ENCODE measurements around the gene AAK1. TPM values are rescaled to one million over a fixed set of nuclear protein-coding genes. Genes with fewer than 3 reads are reported as not detected.

The AAK1 gene
- polyA plus RNA-seq, 1 of the 3 experiments (the other 2 are of a cell fraction): 13.4 TPM

DNA sequence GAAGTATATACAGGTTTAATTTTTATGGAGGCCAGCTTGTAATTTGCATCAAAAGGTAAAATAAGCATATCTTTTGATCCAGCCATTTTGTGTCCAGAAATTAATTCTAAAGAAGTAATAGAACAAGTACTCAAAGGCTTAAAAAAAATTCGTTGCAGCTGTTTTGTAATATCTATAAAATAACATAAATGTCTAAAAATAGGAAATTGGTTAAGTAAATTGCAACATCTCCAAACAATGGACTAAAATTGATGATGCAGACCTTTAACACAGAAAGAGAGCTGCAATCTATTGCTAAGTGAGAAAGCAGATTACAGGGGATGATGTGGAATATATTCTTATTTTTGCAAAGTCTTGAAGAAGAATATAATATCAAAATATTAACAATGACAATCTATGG, 19.4 kb downstream of the AAK1 start:
- Histone ChIP-seq H3K79me2 (ENCODE audit: insufficient read depth) (peaks cover 99% of the 10 kb centered on the region), H3K9me2 (no peaks in the 10 kb centered on the region), H3K36me3 (replicated peaks in 1 of 2; ENCODE audit: control insufficient read depth in 1 of 2, insufficient read depth in 2 of 2, low read length in 1 of 2) (no peaks in the 10 kb centered on the region), H3F3A (replicated peaks; ENCODE audit: insufficient read depth) (no peaks in the 10 kb centered on the region), H4K20me1 (ENCODE audit: insufficient read depth) (peaks cover 92% of the 10 kb centered on the region), H3K27ac (ENCODE audit: low read depth in 2 of 2, low read length in 1 of 2) (no peak overlapping the region), H3K9me3 (no peaks in the 10 kb centered on the region), H2AFZ (ENCODE audit: low read depth) (no peak overlapping the region), H3K27me3 (ENCODE audit: insufficient read depth) (no peaks in the 10 kb centered on the region), H3K4me2 (no peak overlapping the region), H3K9ac (no peak overlapping the region), H3K4me3 (ENCODE audit: low read depth in 2 of 2, low read length in 1 of 2) (no peak overlapping the region), H3K4me1 (ENCODE audit: control insufficient read depth in 1 of 2, insufficient read depth in 2 of 2, low read depth in 1 of 2, low read length in 1 of 2) (peaks cover 0 to 5% of the 10 kb centered on the region in 2 experiments; a peak in 2 of 4 replicates)
- 80% methylated on average over 1 of the region's 1 CpG for WGBS (ENCODE audit: low lambda C conversion rate)
- TF ChIP-seq RXRA (IDR thresholded peaks at IDR 0.05; ENCODE audit: borderline replicate concordance, low read depth) (no peak), FOXM1 (IDR thresholded peaks at IDR 0.05; ENCODE audit: low read depth) (no peak), NFIC (IDR thresholded peaks at IDR 0.05; ENCODE audit: borderline replicate concordance) (no peak)
- TF ChIP-seq, protein P1, sequence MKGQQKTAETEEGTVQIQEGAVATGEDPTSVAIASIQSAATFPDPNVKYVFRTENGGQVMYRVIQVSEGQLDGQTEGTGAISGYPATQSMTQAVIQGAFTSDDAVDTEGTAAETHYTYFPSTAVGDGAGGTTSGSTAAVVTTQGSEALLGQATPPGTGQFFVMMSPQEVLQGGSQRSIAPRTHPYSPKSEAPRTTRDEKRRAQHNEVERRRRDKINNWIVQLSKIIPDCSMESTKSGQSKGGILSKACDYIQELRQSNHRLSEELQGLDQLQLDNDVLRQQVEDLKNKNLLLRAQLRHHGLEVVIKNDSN (IDR thresholded peaks at IDR 0.05; ENCODE audit: borderline replicate concordance, low read depth): no peak
- TF ChIP-seq, protein P2, sequence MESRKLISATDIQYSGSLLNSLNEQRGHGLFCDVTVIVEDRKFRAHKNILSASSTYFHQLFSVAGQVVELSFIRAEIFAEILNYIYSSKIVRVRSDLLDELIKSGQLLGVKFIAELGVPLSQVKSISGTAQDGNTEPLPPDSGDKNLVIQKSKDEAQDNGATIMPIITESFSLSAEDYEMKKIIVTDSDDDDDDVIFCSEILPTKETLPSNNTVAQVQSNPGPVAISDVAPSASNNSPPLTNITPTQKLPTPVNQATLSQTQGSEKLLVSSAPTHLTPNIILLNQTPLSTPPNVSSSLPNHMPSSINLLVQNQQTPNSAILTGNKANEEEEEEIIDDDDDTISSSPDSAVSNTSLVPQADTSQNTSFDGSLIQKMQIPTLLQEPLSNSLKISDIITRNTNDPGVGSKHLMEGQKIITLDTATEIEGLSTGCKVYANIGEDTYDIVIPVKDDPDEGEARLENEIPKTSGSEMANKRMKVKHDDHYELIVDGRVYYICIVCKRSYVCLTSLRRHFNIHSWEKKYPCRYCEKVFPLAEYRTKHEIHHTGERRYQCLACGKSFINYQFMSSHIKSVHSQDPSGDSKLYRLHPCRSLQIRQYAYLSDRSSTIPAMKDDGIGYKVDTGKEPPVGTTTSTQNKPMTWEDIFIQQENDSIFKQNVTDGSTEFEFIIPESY (IDR thresholded peaks at IDR 0.05; ENCODE audit: borderline replicate concordance, low read depth): no peak
- POLR2A ChIA-PET: no interaction called here
- CTCF ChIA-PET: interaction anchor here (1.0 kb wide), 1 partner anchor 59 kb away, joined by 4 read pairs; no protein-coding TSS in a partner anchor
- no peak for DNase-seq

DNA sequence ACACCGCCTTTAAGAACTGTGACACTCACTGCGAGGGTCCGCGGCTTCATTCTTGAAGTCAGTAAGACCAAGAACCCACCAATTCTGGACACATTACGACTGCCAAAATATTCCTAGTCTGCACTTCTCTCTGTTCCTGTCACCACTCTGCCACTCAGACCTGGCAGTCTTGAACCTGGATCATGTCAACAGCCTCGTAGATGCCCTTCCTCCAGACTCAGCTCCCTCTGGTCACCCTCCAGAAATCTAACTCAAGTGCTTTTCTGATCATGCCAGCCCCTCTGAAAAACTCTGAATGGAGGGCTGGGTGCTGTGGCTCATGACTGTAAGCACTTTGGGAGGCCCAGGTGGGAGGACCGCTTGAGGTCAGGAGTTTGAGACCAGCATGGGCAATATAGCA, 20.3 kb downstream of the AAK1 start:
- Histone ChIP-seq H3K36me3 (replicated peaks in 1 of 2; ENCODE audit: control insufficient read depth in 1 of 2, insufficient read depth in 2 of 2, low read length in 1 of 2) (no peaks in the 10 kb centered on the region), H3K9me3 (no peaks in the 10 kb centered on the region), H2AFZ (ENCODE audit: low read depth) (no peak overlapping the region), H3K9ac (no peak overlapping the region), H3K4me2 (no peak overlapping the region), H3K27me3 (ENCODE audit: insufficient read depth) (no peaks in the 10 kb centered on the region), H3F3A (replicated peaks; ENCODE audit: insufficient read depth) (no peaks in the 10 kb centered on the region), H3K79me2 (ENCODE audit: insufficient read depth) (peaks cover 99% of the 10 kb centered on the region), H3K4me1 (ENCODE audit: control insufficient read depth in 1 of 2, insufficient read depth in 2 of 2, low read depth in 1 of 2, low read length in 1 of 2) (peaks cover 0 to 7% of the 10 kb centered on the region in 2 experiments; a peak in 2 of 4 replicates), H4K20me1 (ENCODE audit: insufficient read depth) (peaks cover 92% of the 10 kb centered on the region), H3K27ac (ENCODE audit: low read depth in 2 of 2, low read length in 1 of 2) (no peak overlapping the region), H3K9me2 (no peaks in the 10 kb centered on the region), H3K4me3 (ENCODE audit: low read depth in 2 of 2, low read length in 1 of 2) (no peak overlapping the region)
- whole genome bisulfite sequencing (ENCODE audit: low lambda C conversion rate): 97% methylated on average over 7 of the region's 7 CpGs
- ChIA-PET POLR2A (interaction anchor here (0.6 kb wide), 1 partner anchor 116 kb away, joined by 3 read pairs; no protein-coding TSS in a partner anchor), CTCF (interaction anchor here (1.0 to 1.2 kb wide), 2 partner anchors 11 to 58 kb away, joined by 4 read pairs; no protein-coding TSS in a partner anchor)
- DNase-seq: no peak
- TF ChIP-seq FOXJ3 (CRISPR knock-in tag; IDR thresholded peaks at IDR 0.05) (no peak), TAF1 (IDR thresholded peaks at IDR 0.05; ENCODE audit: borderline replicate concordance, low read depth, low read length) (no peak), ELF1 (IDR thresholded peaks at IDR 0.05) (no peak), NRF1 (IDR thresholded peaks at IDR 0.05; ENCODE audit: low read depth, low read length) (no peak), MXI1 (IDR thresholded peaks at IDR 0.05; ENCODE audit: low read depth, low read length) (no peak), EZH2phosphoT487 (IDR thresholded peaks at IDR 0.05; ENCODE audit: borderline replicate concordance, low read depth) (no peak), RCOR1 (IDR thresholded peaks at IDR 0.05; ENCODE audit: low read length) (no peak), EP300 (IDR thresholded peaks at IDR 0.05; ENCODE audit: borderline replicate concordance in 1 of 2, low read depth in 1 of 2, low read length in 1 of 2) (no peak)
- TF ChIP-seq, protein P3, sequence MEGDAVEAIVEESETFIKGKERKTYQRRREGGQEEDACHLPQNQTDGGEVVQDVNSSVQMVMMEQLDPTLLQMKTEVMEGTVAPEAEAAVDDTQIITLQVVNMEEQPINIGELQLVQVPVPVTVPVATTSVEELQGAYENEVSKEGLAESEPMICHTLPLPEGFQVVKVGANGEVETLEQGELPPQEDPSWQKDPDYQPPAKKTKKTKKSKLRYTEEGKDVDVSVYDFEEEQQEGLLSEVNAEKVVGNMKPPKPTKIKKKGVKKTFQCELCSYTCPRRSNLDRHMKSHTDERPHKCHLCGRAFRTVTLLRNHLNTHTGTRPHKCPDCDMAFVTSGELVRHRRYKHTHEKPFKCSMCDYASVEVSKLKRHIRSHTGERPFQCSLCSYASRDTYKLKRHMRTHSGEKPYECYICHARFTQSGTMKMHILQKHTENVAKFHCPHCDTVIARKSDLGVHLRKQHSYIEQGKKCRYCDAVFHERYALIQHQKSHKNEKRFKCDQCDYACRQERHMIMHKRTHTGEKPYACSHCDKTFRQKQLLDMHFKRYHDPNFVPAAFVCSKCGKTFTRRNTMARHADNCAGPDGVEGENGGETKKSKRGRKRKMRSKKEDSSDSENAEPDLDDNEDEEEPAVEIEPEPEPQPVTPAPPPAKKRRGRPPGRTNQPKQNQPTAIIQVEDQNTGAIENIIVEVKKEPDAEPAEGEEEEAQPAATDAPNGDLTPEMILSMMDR (IDR thresholded peaks at IDR 0.05): no peak
- TF ChIP-seq, protein P1 (IDR thresholded peaks at IDR 0.05; ENCODE audit: borderline replicate concordance, low read depth): no peak
- TF ChIP-seq, protein P4, sequence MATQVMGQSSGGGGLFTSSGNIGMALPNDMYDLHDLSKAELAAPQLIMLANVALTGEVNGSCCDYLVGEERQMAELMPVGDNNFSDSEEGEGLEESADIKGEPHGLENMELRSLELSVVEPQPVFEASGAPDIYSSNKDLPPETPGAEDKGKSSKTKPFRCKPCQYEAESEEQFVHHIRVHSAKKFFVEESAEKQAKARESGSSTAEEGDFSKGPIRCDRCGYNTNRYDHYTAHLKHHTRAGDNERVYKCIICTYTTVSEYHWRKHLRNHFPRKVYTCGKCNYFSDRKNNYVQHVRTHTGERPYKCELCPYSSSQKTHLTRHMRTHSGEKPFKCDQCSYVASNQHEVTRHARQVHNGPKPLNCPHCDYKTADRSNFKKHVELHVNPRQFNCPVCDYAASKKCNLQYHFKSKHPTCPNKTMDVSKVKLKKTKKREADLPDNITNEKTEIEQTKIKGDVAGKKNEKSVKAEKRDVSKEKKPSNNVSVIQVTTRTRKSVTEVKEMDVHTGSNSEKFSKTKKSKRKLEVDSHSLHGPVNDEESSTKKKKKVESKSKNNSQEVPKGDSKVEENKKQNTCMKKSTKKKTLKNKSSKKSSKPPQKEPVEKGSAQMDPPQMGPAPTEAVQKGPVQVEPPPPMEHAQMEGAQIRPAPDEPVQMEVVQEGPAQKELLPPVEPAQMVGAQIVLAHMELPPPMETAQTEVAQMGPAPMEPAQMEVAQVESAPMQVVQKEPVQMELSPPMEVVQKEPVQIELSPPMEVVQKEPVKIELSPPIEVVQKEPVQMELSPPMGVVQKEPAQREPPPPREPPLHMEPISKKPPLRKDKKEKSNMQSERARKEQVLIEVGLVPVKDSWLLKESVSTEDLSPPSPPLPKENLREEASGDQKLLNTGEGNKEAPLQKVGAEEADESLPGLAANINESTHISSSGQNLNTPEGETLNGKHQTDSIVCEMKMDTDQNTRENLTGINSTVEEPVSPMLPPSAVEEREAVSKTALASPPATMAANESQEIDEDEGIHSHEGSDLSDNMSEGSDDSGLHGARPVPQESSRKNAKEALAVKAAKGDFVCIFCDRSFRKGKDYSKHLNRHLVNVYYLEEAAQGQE (IDR thresholded peaks at IDR 0.05; ENCODE audit: low read depth, low read length): no peak
- TF ChIP-seq, protein P5, sequence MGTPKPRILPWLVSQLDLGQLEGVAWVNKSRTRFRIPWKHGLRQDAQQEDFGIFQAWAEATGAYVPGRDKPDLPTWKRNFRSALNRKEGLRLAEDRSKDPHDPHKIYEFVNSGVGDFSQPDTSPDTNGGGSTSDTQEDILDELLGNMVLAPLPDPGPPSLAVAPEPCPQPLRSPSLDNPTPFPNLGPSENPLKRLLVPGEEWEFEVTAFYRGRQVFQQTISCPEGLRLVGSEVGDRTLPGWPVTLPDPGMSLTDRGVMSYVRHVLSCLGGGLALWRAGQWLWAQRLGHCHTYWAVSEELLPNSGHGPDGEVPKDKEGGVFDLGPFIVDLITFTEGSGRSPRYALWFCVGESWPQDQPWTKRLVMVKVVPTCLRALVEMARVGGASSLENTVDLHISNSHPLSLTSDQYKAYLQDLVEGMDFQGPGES (IDR thresholded peaks at IDR 0.05; ENCODE audit: low read depth, low read length): no peak
